ENCODE measurements around the gene CHST11.

The CHST11 gene

DNA sequence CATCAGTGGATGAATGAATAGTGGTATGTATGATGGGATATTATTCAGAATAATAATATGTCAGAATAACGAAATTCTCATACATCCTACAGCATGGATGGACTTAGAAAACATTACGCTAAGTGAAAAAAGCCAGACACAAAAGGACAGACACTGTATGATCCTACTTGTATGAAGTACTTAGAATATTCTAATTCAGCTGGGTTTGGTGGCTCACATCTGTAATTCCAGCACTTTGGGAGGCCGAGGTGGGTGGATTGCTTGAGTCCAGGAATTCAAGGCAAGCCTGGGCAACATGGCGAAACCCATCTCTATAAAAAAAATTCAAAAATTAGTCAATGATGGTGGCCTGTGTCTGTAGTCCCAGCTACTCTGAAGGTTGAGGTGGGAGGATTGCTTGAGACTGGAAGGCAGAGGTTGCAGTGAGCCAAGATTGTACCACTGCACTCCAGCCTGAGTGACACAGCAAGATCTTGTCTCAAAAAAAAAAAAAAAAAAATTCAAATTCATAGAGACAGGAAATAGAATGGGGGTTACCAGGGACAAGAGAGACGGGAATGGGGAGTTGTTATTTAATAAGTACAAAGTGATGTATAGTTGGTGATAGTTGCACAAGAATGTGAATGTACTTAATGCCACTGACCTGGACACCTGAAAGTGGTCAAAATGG is 132.3 kb downstream of the CHST11 start:
- TF ChIP-seq, protein P1, sequence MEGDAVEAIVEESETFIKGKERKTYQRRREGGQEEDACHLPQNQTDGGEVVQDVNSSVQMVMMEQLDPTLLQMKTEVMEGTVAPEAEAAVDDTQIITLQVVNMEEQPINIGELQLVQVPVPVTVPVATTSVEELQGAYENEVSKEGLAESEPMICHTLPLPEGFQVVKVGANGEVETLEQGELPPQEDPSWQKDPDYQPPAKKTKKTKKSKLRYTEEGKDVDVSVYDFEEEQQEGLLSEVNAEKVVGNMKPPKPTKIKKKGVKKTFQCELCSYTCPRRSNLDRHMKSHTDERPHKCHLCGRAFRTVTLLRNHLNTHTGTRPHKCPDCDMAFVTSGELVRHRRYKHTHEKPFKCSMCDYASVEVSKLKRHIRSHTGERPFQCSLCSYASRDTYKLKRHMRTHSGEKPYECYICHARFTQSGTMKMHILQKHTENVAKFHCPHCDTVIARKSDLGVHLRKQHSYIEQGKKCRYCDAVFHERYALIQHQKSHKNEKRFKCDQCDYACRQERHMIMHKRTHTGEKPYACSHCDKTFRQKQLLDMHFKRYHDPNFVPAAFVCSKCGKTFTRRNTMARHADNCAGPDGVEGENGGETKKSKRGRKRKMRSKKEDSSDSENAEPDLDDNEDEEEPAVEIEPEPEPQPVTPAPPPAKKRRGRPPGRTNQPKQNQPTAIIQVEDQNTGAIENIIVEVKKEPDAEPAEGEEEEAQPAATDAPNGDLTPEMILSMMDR (IDR thresholded peaks at IDR 0.05), result no peak

DNA sequence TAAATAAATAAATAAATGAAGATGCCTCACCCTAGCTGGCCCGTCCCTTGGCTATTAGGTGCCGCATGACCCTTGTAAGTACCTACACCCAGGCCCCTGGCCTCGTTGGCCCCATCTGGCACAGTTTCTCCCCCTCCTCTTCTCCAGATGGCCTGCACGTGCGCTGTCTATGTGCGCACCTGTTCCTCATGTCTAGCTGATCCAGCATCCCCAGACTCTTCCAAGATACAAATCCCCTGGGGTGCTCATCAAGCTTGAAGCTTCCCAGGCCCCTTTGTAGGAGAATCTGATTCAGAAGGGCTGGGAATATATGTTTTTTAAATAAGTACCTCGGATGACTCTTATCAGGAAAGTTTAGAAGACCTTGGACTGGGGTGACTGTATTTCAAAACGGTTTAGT is 133.3 kb downstream of the CHST11 start:
- TF ChIP-seq, protein P1 (IDR thresholded peaks at IDR 0.05), result no peak

DNA sequence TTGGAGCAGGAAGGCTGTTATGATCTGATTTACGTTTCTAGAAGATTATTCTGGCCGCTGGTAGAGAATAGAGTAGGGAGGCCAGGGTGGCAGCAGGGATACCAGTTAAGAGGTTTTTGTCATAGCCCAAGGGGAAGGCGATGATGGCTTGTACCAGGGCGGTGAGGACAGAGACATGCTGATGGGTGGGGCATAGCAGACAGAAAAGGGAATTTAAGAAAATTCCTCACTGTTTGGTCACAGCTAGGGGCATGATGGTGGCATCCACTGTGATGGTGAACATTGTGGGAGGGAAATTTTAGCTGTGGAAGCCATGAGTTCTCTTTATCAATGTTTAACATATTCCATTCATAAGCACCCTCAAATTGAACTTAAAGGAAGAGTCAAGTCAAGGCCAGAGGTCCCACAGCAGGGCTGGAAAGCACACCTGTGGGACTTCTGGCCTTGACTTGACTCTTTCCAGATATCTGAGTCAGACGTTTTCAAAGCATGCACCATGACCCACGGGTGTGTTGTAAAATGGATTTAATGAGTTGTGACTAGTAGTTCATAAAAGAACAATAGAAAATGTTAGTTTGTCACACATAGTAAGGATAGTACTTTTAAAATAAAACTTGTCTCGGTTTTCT is 134.6 kb downstream of the CHST11 start:
- TF ChIP-seq, protein P1 (IDR thresholded peaks at IDR 0.05), result no peak

DNA sequence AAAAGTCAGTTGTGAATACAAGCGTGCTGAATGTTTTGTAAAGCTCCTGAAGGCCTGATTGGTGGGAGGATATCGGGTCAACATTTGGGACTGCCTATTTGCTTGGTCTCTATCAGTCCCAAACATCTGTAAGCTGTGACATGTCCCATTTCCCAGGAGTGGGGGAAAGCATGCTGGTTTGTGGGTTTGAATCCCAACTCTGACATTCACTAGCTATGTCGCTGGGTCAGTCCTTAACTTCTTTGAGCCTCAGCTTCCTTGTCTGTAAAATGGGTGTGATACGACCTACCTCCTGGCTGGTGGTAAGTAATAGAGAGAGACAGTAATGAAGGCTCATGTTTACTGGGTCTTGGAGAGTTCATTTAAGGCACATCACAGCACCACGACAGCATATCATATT is 136.7 kb downstream of the CHST11 start:
- TF ChIP-seq, protein P1 (IDR thresholded peaks at IDR 0.05), result no peak

DNA sequence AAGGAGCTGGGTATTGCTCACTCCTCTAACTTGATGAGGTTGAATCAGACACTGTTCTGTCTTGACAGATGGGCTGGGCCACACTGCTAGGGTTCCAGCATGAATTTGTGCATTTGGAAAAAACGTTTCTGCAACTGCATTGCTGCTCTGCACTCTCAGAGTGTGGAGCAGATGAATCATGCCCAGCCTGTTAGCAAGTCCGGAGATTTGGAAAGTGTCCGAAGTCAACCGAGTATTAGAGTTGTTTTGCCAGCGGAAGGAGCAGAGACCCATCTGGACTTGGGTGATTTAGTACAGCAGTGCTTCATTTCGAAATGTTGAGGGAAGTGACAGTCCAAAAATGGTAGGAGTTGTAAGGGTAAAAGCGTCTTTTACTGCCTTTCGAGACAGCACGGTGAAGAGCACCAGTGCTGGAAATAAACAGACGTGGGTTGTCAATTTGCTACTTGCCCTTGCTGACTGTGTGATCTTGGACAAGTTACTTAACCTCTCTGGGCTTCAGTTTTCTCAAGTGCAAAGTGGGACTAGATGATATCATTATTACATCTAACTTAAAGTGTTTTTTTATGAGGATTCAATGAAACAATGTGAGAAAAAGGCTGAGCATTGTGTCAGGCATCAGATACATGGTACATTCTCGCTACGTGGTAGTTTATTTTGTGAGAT is 139.5 kb downstream of the CHST11 start:
- TF ChIP-seq, protein P1 (IDR thresholded peaks at IDR 0.05), result no peak

DNA sequence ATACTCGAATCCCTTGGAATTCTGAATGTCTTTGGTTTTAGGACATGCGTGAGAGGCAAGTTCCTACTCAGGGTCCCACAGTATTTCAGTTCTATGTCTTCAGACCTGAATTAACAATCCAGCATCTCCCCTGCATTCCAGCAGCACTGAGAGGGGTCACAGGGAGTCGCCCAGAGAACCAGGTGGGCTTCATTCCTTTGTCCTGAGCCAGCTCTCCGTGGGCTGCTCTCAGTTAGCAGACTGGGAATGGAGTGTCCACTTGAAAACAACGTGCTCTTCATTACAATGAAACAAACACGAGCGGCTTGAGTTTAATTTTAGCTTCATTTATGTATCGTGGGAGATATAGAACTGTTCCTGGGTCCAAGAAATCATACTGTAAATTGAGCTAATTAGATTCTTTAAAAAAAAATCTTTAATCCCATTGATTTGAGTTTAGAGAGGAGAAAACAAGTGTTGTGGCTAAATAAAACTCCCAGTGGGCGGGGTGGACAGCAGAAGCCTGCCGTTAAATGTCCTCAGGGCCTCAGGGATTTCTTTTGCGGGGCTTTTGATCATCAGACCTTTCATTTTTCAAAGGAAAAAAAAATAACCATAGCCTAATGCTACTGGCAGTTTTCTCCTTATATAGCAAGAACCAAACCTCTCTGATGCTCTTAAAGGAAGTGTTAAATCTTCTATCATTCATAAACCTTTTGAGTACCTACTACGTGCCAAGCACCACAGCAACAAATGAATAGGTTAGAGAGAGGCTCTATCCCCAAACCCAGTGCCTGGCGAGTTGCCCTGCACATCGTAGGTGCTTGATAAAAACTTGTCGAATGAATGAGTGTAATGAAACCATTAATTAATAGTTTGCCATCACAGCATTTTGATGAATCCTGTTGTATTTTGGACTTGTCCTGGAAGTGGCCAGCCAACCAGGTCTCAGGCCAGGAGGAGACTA is 140.4 kb downstream of the CHST11 start:
- TF ChIP-seq, protein P1 (IDR thresholded peaks at IDR 0.05), result no peak
